Heart right ventricle (tissue), 16 donors: ENCODE results near the gene KRTAP10-2. TPM values are rescaled to one million over a fixed set of nuclear protein-coding genes. Genes with fewer than 3 reads are reported as not detected.

ENCODE experiments used
- ATAC-seq, 8 donors: fragments of 200-7000 bp; cut with Tn5 transposase; one replicate each; pipeline ENCODE4 v1.9.1; 2020; ENCODE audit warnings: mild to moderate bottlenecking in 8 of 8, moderate library complexity in 8 of 8, moderate number of reproducible peaks in 1 of 8
- DNase-seq, 2 donors: peaks; one replicate each; pipeline ENCODE4 v3.0.0-alpha.2; 2020
- H3K27ac ChIP-seq, 10 donors: fragments of 200-600 bp; sonication (generic) in 2 of 10; one replicate each; pipeline versions ENCODE4 v1.5.0 to v1.8.0; 2020 to 2022; ENCODE audit warnings: mild to moderate bottlenecking in 3 of 10
- H3K27me3 ChIP-seq, 7 donors: fragments of 200-600 bp; one replicate each; pipeline ENCODE4 v1.8.0; 2021 to 2022; ENCODE audit warnings: mild to moderate bottlenecking in 2 of 7
- H3K36me3 ChIP-seq, 9 donors: fragments of 200-600 bp; sonication (generic) in 1 of 9; one replicate each; pipeline versions ENCODE4 v1.5.0 to v1.8.0; 2020 to 2022; ENCODE audit warnings: mild to moderate bottlenecking in 2 of 9
- H3K4me1 ChIP-seq, 9 donors: fragments of 200-600 bp; sonication (generic) in 1 of 9; one replicate each; pipeline versions ENCODE4 v1.5.0 to v1.8.0; 2020 to 2022; ENCODE audit warnings: mild to moderate bottlenecking in 4 of 9
- H3K4me3 ChIP-seq, 10 donors: fragments of 200-600 bp; sonication (generic) in 2 of 10; one replicate each; pipeline versions ENCODE4 v1.5.0 to v1.8.0; 2020 to 2022; ENCODE audit warnings: mild to moderate bottlenecking in 7 of 10, moderate library complexity in 2 of 10
- H3K9me3 ChIP-seq, 11 donors: fragments of 200-600 bp in 10 of 11; sonication (generic) in 2 of 11; one replicate each; pipeline versions ENCODE4 v1.5.0 to v1.8.0; 2013 to 2022; ENCODE audit warnings: mild to moderate bottlenecking in 2 of 11, control low read depth in 1 of 11, moderate library complexity in 1 of 11
- WGBS, 2 donors: extraction: QIAGEN DNeasy Blood & Tissue Kit; methylation state at CpG; one replicate each; pipeline ENCODE4 v1.1.7; 2013; ENCODE audit warnings: inconsistent platforms in 1 of 2; 5-methylcytosine and 5-hydroxymethylcytosine counted together
- intact Hi-C, 10 donors: fragments of 100-400 bp; cut with DNase I; formaldehyde crosslinking; loops; one replicate each; pipeline versions ENCODE4 v1.11.1 to v1.14.2; 2022
- polyA plus RNA-seq, 2 donors: library from polyadenylated mRNA; stranded (reverse); fragments of 200-250 nt; gene quantifications; one replicate each; pipeline ENCODE4 v1.2.3, GENCODE V29; 2013
- total RNA-seq, 10 donors: library from RNA; stranded (reverse); fragmentation: NEBNext Ultra II Directional in 3 of 10; extraction: Animal tissue kit (Norgen Biotek cat#: 25700) in 3 of 10; gene quantifications; one replicate each; pipeline versions ENCODE4 v1.2.1 to v1.2.4, GENCODE V29; 2021 to 2023
- TF ChIP-seq, protein P1 (sequence below), 9 donors: fragments of 200-600 bp; sonication (generic) in 2 of 9; IDR thresholded peaks; one replicate each; pipeline versions ENCODE4 v1.5.0 to v1.8.0; 2021 to 2022; ENCODE audit warnings: antibody characterized with exemption in 9 of 9, mild to moderate bottlenecking in 5 of 9, moderate library complexity in 1 of 9
- donor health status: Arrhythmogenic right ventricular cardiomyopathy.
- donor health status: ischemic (EF 13 %, LVEDD 7.1; RV severe dilation, severe dysfunction).
- donor health status: healthy with polysubstance abuse.
- donor health status: DM: no; HTN: yes; CAD: no.
- donor health status: DM: no; HTN: no; CAD: no.
- donor health status: ischemic (EF 25% LVEDD 6.9; RV normal size, moderate dysfunction).
- donor health status: ischemic (EF 25% LVEDD 5.7; RV mildly dilated, moderate dysfunction).
- donor health status: healthy.
- donor health status: DM: yes; HTN: yes; CAD: no.
- donor health status: Ischemic cardiomyopathy.
- donor health status: ischemic (EF 35%, LVEDD 5.7; RV mildly dilated, moderate dysfunction).
- donor health status: nonischemic (EF 11% LVEDD 7.7; RV severe dilation, severe dysfunction).
- donor health status: DM: yes; HTN: yes; CAD: no.
- donor health status: PGD.
- donor health status: ischemic (EF 29% LVEDD 5.4; RV normal size, mild dysfunction).
- donor health status: nonischemic (EF 23%, LVEDD 6.1; RV moderate dilation, normal function).

The KRTAP10-2 gene
- total and polyA plus RNA-seq, 12 donors: not detected

DNA sequence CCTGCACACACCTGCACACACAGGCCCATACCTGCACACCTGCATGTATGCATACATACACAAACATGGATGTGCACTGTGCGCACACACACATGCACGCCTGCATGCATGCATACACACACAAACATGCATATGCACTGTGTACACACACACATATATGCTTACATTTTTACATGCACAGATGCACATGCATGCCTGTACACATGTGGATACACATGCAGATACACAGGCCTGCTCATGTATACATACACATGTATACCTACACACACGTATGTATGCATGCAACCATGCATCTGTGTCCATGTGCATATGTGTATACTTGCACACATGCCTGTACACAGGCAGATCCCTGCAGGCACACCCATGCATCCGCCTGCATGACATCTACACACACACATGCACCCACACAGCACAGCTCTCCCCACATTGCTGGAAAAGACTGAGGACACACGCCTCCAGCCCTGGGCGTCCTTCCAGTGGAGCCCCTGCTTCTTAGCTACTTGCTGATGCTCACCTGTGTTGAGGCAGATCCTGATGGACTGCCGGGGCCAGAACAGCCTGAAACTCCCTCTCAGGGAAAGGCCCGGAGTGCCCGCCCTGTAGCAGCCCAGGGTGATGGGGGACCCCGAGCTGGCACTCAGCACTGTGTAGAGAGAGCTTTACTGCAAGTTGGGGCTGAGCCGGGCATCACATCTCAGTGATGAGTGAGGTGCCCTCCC, 39.9 kb downstream of the KRTAP10-2 start:
- Histone ChIP-seq H3K4me3 (no peak overlapping the region), H3K27ac (no peak overlapping the region), H3K9me3 (no peaks in the 10 kb centered on the region), H3K27me3 (peaks cover 0 to 47% (median 17%) of the 10 kb centered on the region in 7 donors), H3K36me3 (no peaks in the 10 kb centered on the region), H3K4me1 (peaks cover 0 to 10% (median 6%) of the 10 kb centered on the region in 9 donors)
- TF ChIP-seq, protein P1, sequence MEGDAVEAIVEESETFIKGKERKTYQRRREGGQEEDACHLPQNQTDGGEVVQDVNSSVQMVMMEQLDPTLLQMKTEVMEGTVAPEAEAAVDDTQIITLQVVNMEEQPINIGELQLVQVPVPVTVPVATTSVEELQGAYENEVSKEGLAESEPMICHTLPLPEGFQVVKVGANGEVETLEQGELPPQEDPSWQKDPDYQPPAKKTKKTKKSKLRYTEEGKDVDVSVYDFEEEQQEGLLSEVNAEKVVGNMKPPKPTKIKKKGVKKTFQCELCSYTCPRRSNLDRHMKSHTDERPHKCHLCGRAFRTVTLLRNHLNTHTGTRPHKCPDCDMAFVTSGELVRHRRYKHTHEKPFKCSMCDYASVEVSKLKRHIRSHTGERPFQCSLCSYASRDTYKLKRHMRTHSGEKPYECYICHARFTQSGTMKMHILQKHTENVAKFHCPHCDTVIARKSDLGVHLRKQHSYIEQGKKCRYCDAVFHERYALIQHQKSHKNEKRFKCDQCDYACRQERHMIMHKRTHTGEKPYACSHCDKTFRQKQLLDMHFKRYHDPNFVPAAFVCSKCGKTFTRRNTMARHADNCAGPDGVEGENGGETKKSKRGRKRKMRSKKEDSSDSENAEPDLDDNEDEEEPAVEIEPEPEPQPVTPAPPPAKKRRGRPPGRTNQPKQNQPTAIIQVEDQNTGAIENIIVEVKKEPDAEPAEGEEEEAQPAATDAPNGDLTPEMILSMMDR (IDR thresholded peaks at IDR 0.05): no peak
- WGBS, 2 donors: 87 to 88% methylated on average over 11 of the region's 11 CpGs
- intact Hi-C loops: loop anchor here in 6 of 10 donors (5.0 to 10.0 kb wide), 3 partner anchors 231 to 283 kb away; no protein-coding TSS in a partner anchor
- ATAC-seq (no peak), DNase-seq (peak in 1 of 2 donors; percentile 2)

DNA sequence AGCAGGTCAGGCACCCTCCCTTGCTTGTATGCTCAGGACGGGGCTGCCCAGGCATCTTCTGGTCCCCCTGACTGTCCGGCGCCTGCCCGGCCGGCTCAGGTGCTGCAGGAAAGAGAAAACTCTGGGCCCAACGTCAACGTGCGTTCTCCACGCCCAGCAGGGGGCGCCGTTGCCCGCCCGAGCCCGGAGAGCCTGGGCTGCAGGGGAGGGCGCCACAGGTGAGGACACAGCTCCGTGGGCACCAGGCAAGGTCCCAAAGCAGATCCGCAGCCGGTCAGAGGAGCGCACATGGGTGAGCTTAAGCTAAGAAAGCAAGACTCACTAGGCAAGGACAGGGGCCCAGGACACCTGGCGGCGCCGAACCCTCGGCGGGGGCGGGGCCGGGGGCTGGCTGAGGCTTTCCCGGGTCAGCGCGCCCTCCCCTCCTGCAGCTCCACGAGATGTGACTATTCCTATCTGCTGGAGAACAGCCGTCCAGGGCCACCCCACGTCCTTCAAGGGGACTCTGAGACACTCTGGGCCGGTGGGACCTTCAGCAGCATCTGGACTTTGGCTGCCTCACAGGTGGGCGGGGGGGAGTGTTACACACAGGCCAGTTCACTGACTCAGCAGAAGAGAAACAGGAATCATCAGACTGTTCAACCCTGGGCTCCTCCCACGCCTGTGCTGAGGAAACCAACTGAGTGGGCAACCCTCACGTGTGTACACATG, 40.6 kb downstream of the KRTAP10-2 start:
- 12 to 13% methylated on average over 36 of the region's 36 CpGs for WGBS, 2 donors
- Histone ChIP-seq H3K9me3 (no peaks in the 10 kb centered on the region), H3K36me3 (no peaks in the 10 kb centered on the region), H3K4me1 (peaks cover 0 to 10% (median 6%) of the 10 kb centered on the region in 9 donors), H3K4me3 (peak overlapping the region in 2 of 10 donors; percentile 10 to 23), H3K27me3 (peaks cover 0 to 47% (median 17%) of the 10 kb centered on the region in 7 donors), H3K27ac (no peak overlapping the region)
- TF ChIP-seq, protein P1 (IDR thresholded peaks at IDR 0.05): peak; percentile 45 to 87 (median 74)
- peak; percentile 23 to 60 for DNase-seq
- intact Hi-C loops: loop anchor here in 6 of 10 donors (5.0 to 10.0 kb wide), 3 partner anchors 232 to 284 kb away; no protein-coding TSS in a partner anchor
- peak; percentile 14 to 80 (median 65) for ATAC-seq

DNA sequence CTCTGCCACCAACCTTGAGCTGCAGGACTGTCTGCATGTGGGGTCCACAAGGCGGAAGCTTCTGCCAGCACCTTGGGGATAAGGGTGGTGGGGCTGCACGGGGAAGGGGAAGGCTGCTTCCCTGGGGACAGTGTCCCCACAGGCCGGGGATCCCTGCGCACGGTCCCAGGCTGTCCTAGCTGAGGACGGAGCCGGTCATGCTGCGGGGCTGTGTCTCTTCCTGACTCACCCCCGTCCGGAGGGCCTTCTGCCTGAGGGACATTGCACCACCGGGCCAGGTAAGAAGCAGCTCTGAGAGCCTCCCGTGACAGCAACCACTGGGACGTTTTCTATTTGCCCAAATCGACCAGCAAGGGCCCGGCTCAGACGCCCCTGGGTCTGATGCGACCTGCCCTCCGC, 41.2 kb downstream of the KRTAP10-2 start:
- DNase-seq: peak in 1 of 2 donors; percentile 8
- Histone ChIP-seq H3K9me3 (no peaks in the 10 kb centered on the region), H3K4me1 (peaks cover 0 to 10% (median 6%) of the 10 kb centered on the region in 9 donors), H3K27ac (no peak overlapping the region), H3K27me3 (peaks cover 0 to 47% (median 17%) of the 10 kb centered on the region in 7 donors), H3K4me3 (no peak overlapping the region), H3K36me3 (no peaks in the 10 kb centered on the region)
- ATAC-seq: peak in 2 of 8 donors; percentile 2 to 5
- TF ChIP-seq, protein P1 (IDR thresholded peaks at IDR 0.05): no peak
- 57 to 59% methylated on average over 18 of the region's 18 CpGs for WGBS, 2 donors
- intact Hi-C loops: loop anchor here in 6 of 10 donors (5.0 to 10.0 kb wide), 3 partner anchors 232 to 285 kb away; no protein-coding TSS in a partner anchor

DNA sequence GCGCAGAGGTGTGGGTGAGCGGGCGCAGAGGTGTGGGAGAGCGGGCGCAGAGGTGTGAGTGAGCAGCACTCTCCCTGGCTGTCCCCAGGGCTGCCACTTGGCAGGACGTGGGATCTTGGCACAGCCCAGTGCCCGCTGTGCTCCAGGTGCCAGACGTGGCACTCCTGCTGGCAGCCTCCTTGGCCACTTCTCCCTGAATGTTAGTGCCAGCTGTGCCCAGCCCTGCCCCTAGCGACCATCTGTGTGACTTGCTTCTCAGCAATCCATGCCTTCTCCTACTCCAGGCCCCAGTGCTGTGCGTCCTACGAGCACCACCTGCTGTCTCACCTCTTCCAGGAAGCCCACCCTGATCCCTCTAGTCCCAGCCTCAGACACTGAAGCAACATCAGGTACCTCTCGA, 41.8 kb downstream of the KRTAP10-2 start:
- Histone ChIP-seq H3K27ac (no peak overlapping the region), H3K27me3 (peaks cover 0 to 49% (median 17%) of the 10 kb centered on the region in 7 donors)

More for the DNA sequence above, 41.8 kb downstream of the KRTAP10-2 start:
- WGBS, 2 donors: 49 to 61% methylated on average over 12 of the region's 12 CpGs
- DNase-seq (peak; percentile 74 to 82), ATAC-seq (peak; percentile 84 to 97 (median 94))
- no peaks in the 10 kb centered on the region for H3K9me3 ChIP-seq
- intact Hi-C loops: loop anchor here in 1 of 10 donors (5.0 kb wide), 1 partner anchor 283 kb away; no protein-coding TSS in a partner anchor
- TF ChIP-seq, protein P1 (IDR thresholded peaks at IDR 0.05): peak; percentile 17 to 63 (median 39)
- H3K4me1 ChIP-seq: peaks cover 0 to 10% (median 6%) of the 10 kb centered on the region in 9 donors
- H3K36me3 ChIP-seq: no peaks in the 10 kb centered on the region
- H3K4me3 ChIP-seq: no peak overlapping the region
